Hematopoietic multipotent progenitor cell treated with erythropoietin and hydrocortisone succinate and interleukin-3 and kit ligand, for 17 days (in vitro differentiated cells): Measurements from ENCODE around the gene SMIM15.
"Not testable (repeated sequence)": the region's sequence is repeated elsewhere in the genome, so short reads cannot be mapped to it uniquely, and the experiment has no call there.

Experiments
- DNase-seq: peaks from one replicate; pipeline ENCODE4 v3.0.0-alpha.2; 2015; ENCODE audit warnings: low spot score

The SMIM15 gene

DNA sequence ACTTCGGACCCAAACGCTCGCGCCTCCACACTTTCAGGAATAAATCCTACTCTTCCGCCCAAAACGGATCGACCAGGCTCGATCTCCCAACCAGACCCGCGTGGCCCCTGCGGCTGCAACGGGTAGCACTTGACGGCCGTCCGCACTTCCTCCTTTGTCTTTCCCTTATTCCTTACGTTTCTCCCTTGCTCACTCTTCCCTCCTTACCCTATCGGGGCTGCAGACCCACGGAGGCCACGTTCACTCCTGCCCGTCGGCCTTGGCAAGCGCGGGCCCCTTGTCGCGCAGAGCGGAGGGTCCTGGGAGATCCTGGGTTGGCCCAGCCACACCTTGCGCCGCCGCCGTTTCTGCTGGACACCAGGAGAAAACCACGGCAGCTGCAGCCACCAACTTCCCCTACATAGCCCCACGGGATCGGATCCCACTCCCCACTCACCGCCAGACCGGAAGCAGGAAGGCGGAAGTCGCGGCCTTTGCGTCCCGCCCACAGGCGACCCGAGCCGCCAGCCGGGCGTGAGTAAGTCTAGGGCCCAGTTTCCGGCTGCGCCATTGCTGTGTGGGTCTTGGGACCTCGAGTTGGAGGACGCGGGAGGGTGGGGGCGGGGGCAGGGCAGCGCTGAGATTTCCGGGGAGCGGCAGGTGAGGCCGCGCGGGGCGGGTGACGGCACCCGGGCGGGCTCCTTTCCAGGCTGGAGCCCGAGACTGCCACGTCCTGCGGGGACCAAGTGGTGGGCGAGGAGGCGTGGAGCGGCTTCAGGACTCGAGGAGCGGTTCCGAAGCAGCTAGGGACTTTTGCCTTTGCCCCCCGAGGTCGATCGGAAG is at the start of gene SMIM15:
TSS of gene SMIM15 (minus strand) at position 459 of the 822 bp plus-strand sequence. CDS start 2,297 bp downstream, outside the sequence.
- DNase-seq = peak; percentile 61

- no peak for DNase-seq
Measured at GRCh38 chr5:61207884-61208283, 45.6 kb upstream of the SMIM15 start.

DNA sequence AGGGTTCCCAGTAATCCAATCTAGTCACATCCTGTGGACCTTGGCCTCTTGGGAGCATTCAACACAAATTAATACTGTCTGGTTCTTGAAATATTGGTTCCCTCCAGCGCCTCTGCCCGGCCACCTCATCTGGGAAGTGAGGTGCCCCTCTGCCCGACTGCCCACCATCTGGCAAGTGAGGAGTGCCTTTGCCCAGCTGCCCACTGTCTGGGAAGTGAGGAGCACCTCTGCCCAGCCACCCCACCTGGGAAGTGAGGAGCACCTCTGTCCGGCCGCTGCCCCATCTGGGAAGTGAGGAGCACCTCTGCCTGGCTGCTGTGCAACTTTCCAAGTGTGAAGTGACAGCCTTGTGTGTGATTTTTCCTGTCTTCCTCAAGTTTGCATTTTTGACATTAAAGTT is 42.7 kb upstream of the SMIM15 start:
- DNase-seq = no peak

- DNase-seq = no peak
Measured at GRCh38 chr5:61202213-61202612, 39.9 kb upstream of the SMIM15 start.

DNA sequence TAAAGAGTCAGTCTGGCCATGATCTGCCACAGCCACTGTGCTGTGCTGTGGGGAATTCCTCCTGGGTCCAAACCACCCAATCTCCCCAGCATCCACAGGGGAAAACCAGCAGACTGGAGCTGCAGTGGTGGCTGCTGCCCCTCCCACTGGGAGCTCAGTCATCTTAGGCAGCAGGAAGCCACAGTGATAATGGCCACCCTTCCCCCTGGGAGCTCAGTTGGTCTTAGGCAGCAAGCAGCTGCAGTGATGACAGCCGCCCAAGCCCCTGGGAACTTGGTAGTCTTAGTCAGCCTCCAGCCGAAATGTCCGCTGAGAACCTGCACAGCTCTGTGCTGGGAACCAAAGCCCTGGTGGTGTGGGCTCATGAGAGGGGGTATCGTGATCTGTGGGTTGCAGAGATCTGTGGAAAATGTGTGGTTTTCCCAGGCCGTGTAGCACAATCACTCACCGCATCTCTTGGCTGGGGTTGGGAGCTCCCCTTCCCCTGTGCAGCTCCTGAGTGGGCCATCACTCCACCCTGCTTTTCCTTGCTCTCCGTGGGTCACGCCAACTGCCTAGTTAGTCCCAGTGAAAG is 38.4 kb upstream of the SMIM15 start:
- DNase-seq = no peak

DNA sequence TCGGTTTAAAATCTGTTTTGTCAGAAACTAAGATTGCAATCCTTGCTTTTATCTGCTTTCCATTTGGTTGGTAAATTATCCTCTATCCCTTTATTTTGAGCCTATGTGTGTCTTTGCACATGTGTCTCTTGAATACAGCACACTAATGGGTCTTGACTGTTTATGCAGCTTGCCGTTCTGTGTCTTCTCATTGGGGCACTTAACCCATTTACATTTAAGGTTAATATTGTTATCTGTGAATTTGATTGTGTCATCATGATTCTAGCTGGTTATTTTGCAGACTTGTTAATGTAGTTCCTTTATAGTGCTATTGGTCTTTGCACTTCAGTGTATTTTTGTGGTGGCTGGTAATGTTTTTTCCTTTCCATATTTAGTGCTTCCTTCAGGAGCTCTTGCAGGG is 36.3 kb upstream of the SMIM15 start:
- DNase-seq = no peak

- not testable (repeated sequence) for DNase-seq
Measured at GRCh38 chr5:61187826-61188225, 25.6 kb upstream of the SMIM15 start.

DNA sequence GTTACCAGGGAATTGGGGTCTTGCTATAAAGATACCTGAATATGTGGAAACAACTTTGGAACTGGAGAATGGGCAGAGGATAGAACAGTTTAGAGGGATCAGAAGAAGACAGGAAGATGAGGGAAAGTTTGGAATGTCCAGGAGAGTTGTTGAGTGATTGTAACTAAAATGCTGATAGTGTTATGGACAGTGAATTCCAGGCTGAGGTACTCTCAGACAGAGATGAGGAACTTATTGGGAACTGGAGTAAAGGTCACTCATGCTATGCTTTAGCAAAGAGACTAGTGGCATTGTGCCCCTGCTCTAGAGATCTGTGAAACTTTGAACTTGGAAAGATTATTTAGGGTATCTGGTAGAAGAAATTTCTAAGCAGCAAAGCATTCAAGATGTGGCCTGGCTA is 25.1 kb upstream of the SMIM15 start:
- not testable (repeated sequence) for DNase-seq

- DNase-seq = no peak
Measured at GRCh38 chr5:61186634-61187033, 24.4 kb upstream of the SMIM15 start.

DNA sequence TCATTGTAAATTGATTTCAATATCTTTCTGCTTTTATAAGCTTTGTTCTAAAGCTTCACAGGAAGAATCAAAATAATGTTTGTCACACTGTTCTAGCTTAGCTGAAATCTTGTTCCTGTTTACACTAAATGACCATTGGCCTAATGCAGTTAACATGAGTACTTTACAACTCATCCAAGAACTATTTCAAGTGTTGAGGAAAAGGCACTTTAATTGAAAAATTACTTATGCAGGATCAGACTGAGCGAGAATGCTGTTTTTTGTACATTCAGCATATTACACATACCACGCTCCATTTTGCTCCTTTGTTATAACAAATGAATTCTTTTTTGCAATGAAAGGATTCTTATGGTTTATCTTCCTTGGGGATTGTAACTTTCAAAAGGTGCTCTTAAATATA is 22.4 kb upstream of the SMIM15 start:
- no peak for DNase-seq

DNA sequence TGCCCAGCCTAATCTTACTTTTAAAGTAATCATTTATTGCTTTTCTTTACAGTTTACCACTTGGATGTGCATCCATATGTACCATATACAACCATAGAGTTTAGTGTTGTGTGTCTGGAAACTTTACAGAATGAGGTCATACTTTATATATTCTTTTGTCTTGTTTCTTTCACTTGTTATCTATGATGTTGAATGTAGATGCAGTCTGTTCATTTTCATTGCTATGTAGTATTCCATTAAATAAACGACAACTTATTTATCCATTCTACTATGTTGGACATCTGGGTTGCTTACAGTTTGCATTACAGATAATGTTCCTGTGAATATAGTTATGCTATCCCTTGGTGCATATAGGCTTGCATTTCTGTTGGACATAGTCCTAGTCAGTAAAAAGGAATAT is 21.3 kb upstream of the SMIM15 start:
- DNase-seq = no peak

DNA sequence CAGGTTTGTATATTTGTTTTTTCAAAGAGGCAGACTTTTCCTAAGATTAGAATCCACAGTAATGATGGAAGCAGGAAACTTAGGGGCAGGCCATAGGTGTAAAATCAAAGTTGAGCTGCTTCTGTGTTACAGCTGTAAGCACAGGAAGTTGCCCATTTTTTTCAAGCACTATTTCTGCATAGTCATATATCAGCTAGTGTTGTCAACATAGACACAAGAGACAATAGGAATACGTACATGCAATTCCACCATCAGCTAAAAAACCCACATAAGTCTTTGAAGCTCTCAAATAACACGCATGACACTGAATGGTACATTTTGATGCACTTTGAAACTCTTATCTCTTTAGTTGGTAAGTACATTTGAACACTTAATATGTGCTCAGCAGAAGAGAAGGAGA is 20.2 kb upstream of the SMIM15 start:
- DNase-seq = no peak

DNA sequence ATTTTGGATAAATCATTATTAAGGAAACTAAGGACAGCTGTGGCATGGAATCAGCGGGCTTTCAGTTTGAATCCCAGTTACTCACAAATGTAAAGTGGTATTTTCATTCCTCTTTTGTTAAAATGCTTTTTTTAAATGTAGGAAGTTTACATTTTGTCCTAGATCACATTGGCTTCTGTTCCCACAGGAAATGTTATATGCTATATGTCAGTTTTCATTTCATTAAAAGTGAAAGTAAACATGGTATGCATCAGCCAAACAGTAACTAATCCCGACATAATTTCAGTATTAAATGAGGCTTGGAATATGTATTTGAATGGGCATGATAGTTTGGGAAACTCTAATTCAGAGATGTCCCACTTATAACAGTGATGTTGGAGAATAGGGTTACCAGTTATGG is 18.6 kb upstream of the SMIM15 start:
- no peak for DNase-seq

GRCh38 chr5:61178702-61179101 is 16.4 kb upstream of the SMIM15 start:
- no peak for DNase-seq

DNA sequence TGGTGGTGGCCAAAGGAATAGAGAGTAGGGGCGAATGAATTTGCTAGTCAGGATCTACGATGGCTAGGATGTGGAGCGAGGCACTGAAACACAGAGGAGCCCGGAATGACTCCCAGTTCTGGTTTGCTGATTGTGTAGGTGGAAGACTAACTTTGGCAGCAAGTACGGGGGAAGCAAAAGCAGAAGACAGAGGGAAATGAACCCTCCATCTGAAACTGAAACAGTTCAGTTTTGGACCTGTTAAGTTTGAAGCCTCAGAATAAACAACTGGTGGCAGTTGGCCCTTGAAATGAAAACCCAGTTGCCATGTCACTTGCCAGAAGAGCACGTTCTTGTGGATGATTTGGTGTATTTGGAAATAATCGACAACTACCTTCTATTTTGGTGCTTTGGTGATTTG is 15.4 kb upstream of the SMIM15 start:
- no peak for DNase-seq

DNA sequence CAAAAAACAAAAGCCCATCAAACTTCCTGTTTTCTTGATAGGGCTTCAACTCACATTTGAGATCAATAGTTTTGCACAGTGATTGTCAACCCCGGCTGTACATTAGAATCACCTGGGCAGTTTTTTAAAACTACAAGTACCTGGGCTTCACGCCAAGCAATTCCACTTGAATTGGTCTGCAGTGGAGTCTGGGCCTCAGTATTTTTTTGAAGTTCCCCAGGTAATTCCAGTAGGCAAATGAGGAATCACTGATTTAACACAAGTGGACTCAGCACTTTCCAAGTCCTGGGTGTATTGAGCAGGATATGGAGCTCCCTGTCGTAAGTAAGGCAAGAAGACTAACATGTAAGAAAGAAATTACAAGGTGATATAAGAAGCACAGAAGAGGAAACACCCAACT is 14.8 kb upstream of the SMIM15 start:
- DNase-seq = no peak

DNA sequence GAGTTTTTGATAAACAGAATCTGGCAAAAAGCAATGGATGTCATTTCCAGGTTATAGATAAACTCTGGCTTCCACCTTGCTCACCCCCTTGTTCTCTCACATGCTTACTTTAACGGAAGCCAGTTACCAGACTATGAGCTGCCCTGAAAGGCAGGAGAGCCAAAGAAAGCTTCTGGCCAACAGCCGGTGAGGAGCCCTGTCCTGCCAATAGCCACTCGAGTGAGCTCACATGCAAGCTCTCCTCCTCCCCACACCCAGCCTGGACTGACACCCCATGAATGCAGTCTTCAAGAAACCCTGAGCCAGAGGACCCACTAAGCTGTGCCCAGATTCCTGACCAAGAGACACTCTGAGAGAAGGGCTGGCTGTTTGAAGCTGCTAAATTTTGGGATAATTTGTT is 14.4 kb upstream of the SMIM15 start:
- DNase-seq = no peak

DNA sequence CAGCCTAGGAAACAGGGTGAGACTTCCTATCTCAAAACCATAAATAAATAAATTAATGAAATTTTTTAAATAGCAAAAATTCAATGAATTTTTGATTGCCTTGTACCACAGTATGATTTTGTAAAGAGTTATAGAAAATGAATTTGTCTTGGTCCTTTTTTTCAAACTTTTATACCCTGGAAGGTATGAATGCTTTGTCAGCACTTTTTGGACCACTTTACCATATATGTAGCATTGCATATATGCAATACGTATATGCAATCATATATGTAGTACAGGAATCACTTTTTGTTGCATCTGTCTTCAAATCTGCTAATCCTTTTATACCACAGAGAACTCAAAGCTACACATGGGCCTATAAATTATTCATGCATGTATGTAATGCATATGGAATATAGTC is 9.2 kb upstream of the SMIM15 start:
- no peak for DNase-seq

DNA sequence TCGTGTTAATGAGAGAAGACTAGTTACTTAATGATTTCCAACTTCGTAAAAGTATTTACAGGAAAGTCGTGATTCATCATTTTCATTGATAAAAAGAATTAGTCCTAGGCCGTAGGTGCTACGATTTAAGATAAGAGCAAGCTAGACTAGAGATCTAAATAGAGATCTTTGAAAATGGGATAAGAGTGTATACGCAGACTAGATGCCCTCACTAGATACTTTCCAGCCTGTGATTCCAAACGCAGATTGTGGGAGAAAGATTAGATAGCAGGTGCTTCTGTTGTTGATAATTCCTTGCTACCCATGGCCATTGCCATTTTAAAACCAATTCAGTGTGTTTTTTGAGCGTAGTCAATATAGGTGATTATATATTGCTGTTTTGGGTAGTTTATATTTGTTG is 6.7 kb upstream of the SMIM15 start:
- DNase-seq = no peak

DNA sequence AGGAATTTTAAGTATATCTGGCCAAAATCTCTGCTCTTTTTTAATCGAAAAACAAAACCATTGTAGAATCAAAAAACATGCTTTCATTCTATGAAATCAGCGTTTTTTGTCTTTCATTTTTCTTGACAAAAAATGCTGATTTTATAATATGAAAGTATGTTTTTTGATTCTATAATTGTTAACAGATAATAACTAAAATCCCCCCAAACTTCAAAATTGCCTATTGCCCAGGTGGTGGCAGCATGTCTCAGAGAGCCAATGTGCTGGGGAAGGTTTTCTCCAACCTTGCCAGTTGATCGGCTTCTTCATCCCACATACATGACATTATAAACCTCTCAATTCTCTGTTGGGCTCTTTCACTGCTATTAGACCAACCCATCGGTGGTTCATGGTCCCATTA is 5.1 kb upstream of the SMIM15 start:
- DNase-seq = no peak

GRCh38 chr5:61163905-61164304 is 1.6 kb upstream of the SMIM15 start:
- no peak for DNase-seq

DNA sequence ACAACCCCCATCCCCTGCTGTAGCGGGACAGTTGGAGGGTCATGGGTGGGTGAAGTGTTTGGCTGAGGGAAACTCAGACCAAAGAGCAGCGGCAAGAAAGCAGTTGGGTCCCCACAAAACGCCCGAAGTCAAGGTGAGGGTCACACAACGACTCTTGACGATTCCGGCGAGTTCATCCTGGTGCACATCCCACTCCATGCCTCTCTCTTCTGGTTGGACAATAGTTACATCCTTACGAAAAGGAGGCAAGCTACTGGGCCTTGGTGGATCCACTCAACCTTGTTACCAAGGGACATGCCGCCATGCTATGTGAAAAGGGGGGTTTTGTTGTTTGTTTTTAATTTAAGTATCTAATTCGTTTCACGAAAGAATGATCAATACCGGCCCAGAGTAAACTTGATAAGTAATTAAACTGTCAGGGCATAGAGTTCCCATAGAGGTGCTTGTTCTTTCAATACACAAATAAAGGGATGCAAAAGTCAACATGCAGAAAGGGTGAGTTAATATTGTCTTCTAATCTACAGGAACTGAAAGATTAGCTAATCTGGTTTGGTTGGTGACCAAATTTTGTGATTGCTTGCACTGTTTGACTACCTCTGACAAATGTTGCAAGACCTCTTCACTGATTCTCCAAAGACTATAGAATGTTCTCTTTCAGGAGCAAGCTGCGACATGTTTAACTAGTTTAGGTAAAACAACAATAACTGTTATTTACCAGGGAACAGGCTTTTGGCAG is 732 bp upstream of the SMIM15 start:
- DNase-seq = no peak

DNA sequence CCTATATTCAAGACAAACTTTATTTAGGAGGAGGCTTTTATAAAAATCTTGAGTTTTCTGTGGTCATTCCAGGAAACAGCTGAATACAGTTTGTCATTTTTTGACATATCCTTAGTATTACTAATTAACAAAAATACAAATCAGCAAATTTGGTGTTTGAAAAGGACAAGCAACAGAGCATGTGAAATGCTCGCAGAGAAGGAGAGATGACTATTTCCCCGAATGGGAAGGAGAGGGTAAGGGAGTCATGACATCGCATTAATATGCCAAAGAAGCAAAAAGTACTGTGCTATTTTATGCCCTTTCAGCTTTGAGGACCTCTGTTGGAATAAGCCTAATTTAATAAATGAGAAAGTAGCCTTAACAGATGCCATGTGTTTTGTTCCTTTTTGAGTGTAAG is 1.8 kb downstream of the SMIM15 start:
- no peak for DNase-seq
